ENCODE measurements around the gene KPNB1. TPM values are rescaled to one million over a fixed set of nuclear protein-coding genes. Genes with fewer than 3 reads are reported as not detected.
A peak's percentile ranks its signal among the peaks of the same experiment; 100 is the strongest.

Gene KPNB1
- total and polyA plus RNA-seq, 2 of the 8 experiments (the other 6 are each of a cell fraction or from before 2014, with no cell fraction given) = 171 to 625 TPM

GRCh38 chr17:47684535-47685193, 34.9 kb downstream of the KPNB1 start:
- Histone ChIP-seq H3K4me1 (replicated peaks in 1 of 4; ENCODE audit: control insufficient read depth in 3 of 4, insufficient read depth in 4 of 4, low read length in 3 of 4) (peaks cover 2 to 11% (median 5%) of the 10 kb centered on the region in 4 experiments; a peak in 5 of 7 replicates), H3K36me3 (ENCODE audit: control insufficient read depth in 2 of 4, insufficient read depth in 4 of 4, low read length in 3 of 4) (peaks cover 27 to 57% (median 39%) of the 10 kb centered on the region in 4 experiments), H3K9me3 (ENCODE audit: insufficient read depth in 2 of 2, low read depth in 1 of 2, low read length in 1 of 2) (no peaks in the 10 kb centered on the region), H3K14ac (ENCODE audit: insufficient read length) (no peak overlapping the region), H3K4me3 (ENCODE audit: extremely low read depth in 1 of 4, insufficient read depth in 2 of 4, low read depth in 3 of 4, low read length in 4 of 4) (no peak overlapping the region), H3K27me3 (replicated peaks in 1 of 4; ENCODE audit: control insufficient read depth in 3 of 4, extremely low read depth in 1 of 4, insufficient read depth in 3 of 4, low read length in 3 of 4) (no peaks in the 10 kb centered on the region), H2AFZ (ENCODE audit: low read length) (no peak overlapping the region), H3K9ac (replicated peaks in 1 of 4; ENCODE audit: extremely low read depth in 1 of 4, low read depth in 3 of 4, low read length in 3 of 4) (peak overlapping the region in 1 of 4 experiments; percentile 24; a peak in 1 of 7 replicates), H2BK120ac (replicated peaks; ENCODE audit: low read depth, low read length) (no peak overlapping the region), H3K79me2 (ENCODE audit: control insufficient read depth in 1 of 2, insufficient read depth in 2 of 2, low read length in 2 of 2) (no peaks in the 10 kb centered on the region), H2BK5ac (ENCODE audit: low read depth, low read length) (no peak overlapping the region), H2BK15ac (ENCODE audit: low read length) (no peak overlapping the region), H4K91ac (replicated peaks; ENCODE audit: insufficient read length, low read length) (no peak overlapping the region), H3K18ac (ENCODE audit: extremely low read depth, low read length) (no peak overlapping the region), H2BK20ac (ENCODE audit: low read length) (no peak overlapping the region), H3K27ac (ENCODE audit: low read depth, low read length) (no peak overlapping the region), H3K79me1 (ENCODE audit: low read depth, low read length) (no peaks in the 10 kb centered on the region), H3K23me2 (ENCODE audit: low read depth, low read length) (no peaks in the 10 kb centered on the region), H2AK5ac (ENCODE audit: low read depth, low read length) (no peak overlapping the region), H4K20me1 (replicated peaks in 1 of 2; ENCODE audit: control insufficient read depth in 1 of 2, insufficient read depth in 2 of 2, low read length in 2 of 2) (peaks cover 0 to 7% of the 10 kb centered on the region in 2 experiments), H3K4ac (replicated peaks; ENCODE audit: insufficient read length, low read depth, low read length) (no peak overlapping the region), H2BK12ac (ENCODE audit: low read depth, low read length) (no peak overlapping the region), H4K5ac (ENCODE audit: insufficient read length, low read depth, low read length) (no peak overlapping the region), H3K23ac (ENCODE audit: insufficient read length) (no peak overlapping the region), H4K8ac (ENCODE audit: extremely low read depth, insufficient read depth, low read length) (no peak overlapping the region), H3K56ac (replicated peaks; ENCODE audit: insufficient read length, low read depth, low read length) (no peak overlapping the region), H3K4me2 (ENCODE audit: insufficient read depth in 1 of 2, low read depth in 2 of 2, low read length in 2 of 2) (no peak overlapping the region)
- 90% methylated on average over 4 of the region's 4 CpGs; no CpG with 5 or more reads in 1 of the 2 experiments for WGBS, 2 experiments (ENCODE audit: extremely low coverage in 1 of 2, insufficient coverage in 1 of 2, insufficient read length in 1 of 2, insufficient replicate concordance in 2 of 2, low coverage in 1 of 2, low lambda C conversion rate in 2 of 2, missing lambda C conversion rate in 1 of 2)
- ChIA-PET CTCF (ENCODE audit: partially characterized antibody) (interaction anchor here (0.6 to 2.0 kb wide), 7 partner anchors 8 to 1473 kb away, joined by 3 to 8 read pairs (median 3); no protein-coding TSS in a partner anchor), POLR2A (ENCODE audit: partially characterized antibody) (interaction anchor here (0.6 to 46.3 kb wide), 9 partner anchors 3 to 1815 kb away, joined by 3 to 1575 read pairs (median 4); partner anchors contain the start of genes KPNB1 and TBKBP1)
- FAIRE-seq (no peak), DNase-seq (ENCODE audit: low read depth in 1 of 2, low spot score in 2 of 2) (no peak)
- TF ChIP-seq POLR2AphosphoS5 (IDR thresholded peaks at IDR 0.05; ENCODE audit: low read depth, low read length) (peak; percentile 38; the same call in 1 of the 2 replicates), JUN (IDR thresholded peaks at IDR 0.05; ENCODE audit: low read depth, low read length) (no peak), CTCF (IDR thresholded peaks at IDR 0.05; ENCODE audit: control extremely low read depth in 1 of 3, insufficient read depth in 1 of 3, low read depth in 1 of 3, low read length in 3 of 3) (no peak), GABPA (IDR thresholded peaks at IDR 0.05; ENCODE audit: borderline replicate concordance, insufficient read depth, low read length) (no peak), POLR2A (IDR thresholded peaks at IDR 0.05; ENCODE audit: control extremely low read depth in 1 of 2, low read depth in 2 of 2, low read length in 2 of 2) (peak; percentile 22 to 60), CHD1 (IDR thresholded peaks at IDR 0.05; ENCODE audit: low read depth, low read length) (no peak)
